Muscle layer of colon (tissue), 2 donors: ENCODE results near the gene TUB.

Experiments used
- H3K27ac ChIP-seq: one replicate; pipeline ENCODE4 v1.7.0; 2013; ENCODE audit warnings: low read depth, mild to moderate bottlenecking, low read length, moderate library complexity
- H3K27me3 ChIP-seq, 2 donors: one replicate each; pipeline ENCODE4 v1.7.0; 2013; ENCODE audit warnings: low read length in 2 of 2, mild to moderate bottlenecking in 2 of 2; ENCODE audit not compliant: insufficient read depth in 2 of 2, control insufficient read depth in 1 of 2
- H3K36me3 ChIP-seq: one replicate; pipeline ENCODE4 v1.7.0; 2013; ENCODE audit warnings: mild to moderate bottlenecking, low read length; ENCODE audit not compliant: insufficient read depth
- H3K4me1 ChIP-seq: one replicate; pipeline ENCODE4 v1.7.0; 2013; ENCODE audit warnings: mild to moderate bottlenecking, low read length; ENCODE audit not compliant: insufficient read depth
- H3K4me3 ChIP-seq, 2 donors: one replicate each; pipeline ENCODE4 v1.7.0; 2013; ENCODE audit warnings: low read length in 2 of 2, low read depth in 1 of 2, mild to moderate bottlenecking in 1 of 2, moderate library complexity in 1 of 2
- H3K9ac ChIP-seq: one replicate; pipeline ENCODE4 v1.7.0; 2013; ENCODE audit warnings: low read length
- H3K9me3 ChIP-seq: one replicate; pipeline ENCODE4 v1.7.0; 2013; ENCODE audit warnings: mild to moderate bottlenecking, low read length
- donor health status: abdominal sarcoma.
- donor health status: Adenocarcinoma of cecum.

Gene TUB

DNA sequence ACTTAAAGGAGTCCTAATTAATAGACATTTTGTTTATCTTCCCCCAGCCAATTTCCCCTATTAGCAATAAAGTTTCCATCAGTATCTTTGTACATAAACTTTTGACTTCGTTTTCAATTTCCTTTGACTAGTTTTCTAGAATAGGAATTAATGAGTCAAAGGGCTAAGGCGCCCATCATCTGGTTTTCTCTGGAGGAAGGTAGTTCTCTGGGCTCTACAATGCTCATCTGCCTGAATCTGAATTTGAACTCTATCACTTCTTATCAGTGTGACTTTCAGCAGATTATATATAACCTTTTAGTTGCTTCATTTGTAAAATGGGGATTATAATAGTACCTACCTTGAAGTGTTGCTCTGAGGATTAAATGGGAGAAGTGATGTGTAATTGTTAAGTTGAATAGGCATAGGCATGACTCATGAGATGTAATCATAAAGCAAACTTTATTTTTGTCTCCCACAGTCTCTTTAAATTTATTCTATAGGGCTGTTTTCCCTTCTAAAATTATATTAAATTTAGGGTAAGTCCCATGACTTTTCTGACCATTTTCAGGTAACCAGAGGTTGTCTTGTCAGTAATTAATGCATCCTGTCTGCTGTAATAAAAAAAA, 5.8 kb upstream of the TUB start:
- Histone ChIP-seq H3K9ac (no peak overlapping the region), H3K36me3 (no peaks in the 10 kb centered on the region), H3K27me3 (no peaks in the 10 kb centered on the region), H3K9me3 (no peaks in the 10 kb centered on the region), H3K4me1 (peaks cover 2% of the 10 kb centered on the region), H3K4me3 (no peak overlapping the region), H3K27ac (no peak overlapping the region)

DNA sequence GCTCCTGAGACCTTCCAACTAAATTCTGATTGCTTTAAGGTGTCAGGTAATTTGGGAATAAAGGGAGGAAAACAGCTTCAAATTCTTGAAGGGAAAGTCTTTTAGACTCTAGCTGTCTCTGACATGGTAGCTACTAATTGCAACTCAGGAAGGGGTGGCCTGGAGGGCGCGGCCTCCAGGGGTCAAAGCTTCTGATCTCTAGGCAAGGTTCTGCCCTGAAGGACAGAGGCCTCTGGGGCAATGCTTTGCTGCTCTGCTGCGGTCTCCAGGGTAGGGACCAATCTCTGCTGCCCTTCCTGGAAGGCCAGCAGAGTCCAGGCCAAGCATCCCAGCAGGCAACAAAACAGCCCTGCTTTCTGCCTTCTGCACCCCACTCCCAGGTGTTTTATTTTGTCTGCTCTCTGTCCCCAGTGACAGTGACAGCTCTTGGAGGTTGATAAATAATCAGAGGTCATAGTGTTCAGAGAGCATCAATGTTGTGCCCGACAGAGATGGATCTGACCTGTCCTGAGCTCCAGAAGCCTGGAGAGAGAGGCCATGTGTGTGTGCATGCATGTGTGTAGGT, 1.8 kb upstream of the TUB start:
- H3K4me3 ChIP-seq, result no peak overlapping the region
- H3K9ac ChIP-seq, result no peak overlapping the region
- no peak overlapping the region for H3K27ac ChIP-seq
- H3K36me3 ChIP-seq, result no peaks in the 10 kb centered on the region
- H3K4me1 ChIP-seq, result peaks cover 19% of the 10 kb centered on the region
- no peaks in the 10 kb centered on the region for H3K9me3 ChIP-seq
- H3K27me3 ChIP-seq, result no peaks in the 10 kb centered on the region

DNA sequence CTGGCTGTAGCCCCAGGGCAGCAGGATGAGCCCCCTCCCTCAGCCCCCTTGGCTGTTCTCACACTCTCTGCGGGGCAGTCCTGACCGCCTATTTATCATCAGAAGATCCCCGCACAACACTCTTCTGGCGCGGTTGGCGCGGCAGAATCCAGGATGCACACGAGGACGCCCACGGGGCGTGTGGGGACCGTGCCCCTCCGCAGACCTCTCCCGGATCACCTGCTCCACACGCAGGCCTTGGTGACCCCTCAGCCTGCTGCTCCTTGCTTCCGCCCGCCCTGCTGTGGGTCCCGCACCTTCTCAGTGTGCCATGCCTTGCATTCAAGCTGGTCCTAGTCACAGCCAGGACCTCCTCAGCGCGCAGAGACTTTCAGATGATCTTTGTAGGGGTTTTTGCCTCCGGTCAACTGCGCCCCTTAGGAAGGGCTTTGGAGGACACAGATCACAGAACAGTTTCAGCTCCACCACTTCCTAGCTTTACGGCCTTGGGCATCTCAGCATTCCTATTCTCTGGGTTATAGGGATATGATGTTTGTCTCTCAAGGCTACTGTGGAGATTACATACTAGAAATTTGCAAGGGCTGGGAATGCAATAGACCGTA, 841 bp upstream of the TUB start:
- Histone ChIP-seq H3K36me3 (no peaks in the 10 kb centered on the region), H3K9me3 (no peaks in the 10 kb centered on the region), H3K9ac (no peak overlapping the region), H3K27ac (no peak overlapping the region), H3K4me3 (peak overlapping the region in 1 of 2 donors; percentile 54), H3K27me3 (no peaks in the 10 kb centered on the region), H3K4me1 (peaks cover 19% of the 10 kb centered on the region)

DNA sequence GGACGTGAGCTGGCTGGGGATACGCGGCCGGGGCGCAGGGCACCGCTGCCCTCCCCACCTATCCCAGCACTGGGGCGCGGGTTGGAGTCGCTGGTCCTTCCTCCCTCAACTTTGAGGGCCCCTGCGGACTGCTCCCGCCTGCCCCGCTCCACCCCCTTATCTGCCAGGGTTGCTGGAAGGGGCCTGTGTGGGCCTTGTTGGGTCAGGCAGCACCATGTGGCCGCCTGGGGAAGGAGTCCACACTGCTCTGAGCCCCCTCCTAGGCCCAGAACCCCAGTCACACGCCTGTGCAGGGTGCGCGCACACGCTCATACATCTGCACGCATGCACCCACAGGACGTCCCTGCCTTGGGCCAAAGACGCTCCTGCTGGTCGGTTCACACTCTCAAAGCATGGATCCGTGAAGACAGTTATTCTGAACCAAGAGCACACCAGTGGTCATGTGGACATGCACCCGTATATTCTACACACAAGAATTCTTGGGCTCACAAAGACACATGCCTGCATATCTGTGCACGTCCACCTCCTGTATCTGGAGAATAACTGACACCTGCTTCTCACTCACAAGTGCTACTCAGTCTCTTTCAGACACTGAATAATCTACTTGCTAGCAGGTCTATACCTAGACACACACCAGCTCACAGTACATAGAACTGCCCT, 710 bp downstream of the TUB start:
- peaks cover 19% of the 10 kb centered on the region for H3K4me1 ChIP-seq
- no peaks in the 10 kb centered on the region for H3K27me3 ChIP-seq
- H3K4me3 ChIP-seq, result peak overlapping the region; percentile 41 to 69
- H3K9ac ChIP-seq, result no peak overlapping the region
- H3K36me3 ChIP-seq, result no peaks in the 10 kb centered on the region
- no peak overlapping the region for H3K27ac ChIP-seq
- H3K9me3 ChIP-seq, result no peaks in the 10 kb centered on the region

DNA sequence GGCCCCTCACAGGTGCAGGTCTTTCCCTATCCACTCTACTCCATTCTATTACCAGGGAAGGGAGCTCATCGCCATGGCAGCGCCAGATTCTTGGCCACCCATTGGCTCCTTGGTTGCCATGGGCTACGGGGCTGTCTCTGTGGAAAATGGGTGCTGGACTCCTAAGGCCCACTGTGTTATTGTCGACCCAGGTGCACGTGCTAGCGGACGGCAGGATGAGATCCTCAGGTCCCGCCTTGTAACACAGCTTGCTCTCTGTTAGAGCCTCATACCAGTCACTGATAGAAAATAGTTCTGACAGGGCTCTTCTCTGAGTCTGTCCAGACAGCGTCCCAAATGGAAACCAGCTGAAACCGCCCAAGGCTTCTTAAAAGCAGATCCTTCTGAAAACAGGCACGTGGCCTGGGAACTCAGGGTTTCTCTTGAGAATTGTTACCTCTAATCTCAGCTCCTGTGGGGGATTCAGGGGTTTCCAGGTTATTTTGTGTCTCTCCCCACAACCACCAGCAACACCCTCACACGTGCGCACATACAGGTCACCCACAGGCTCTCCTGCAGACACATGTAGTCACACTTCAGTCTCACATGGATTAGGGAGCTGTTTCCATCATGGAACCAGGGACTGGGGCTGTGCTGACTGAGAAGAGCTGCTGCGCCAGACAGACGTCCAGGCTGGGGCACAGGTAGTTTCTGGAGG, 1.5 kb downstream of the TUB start:
- peak overlapping the region; percentile 2 to 69 for H3K4me3 ChIP-seq
- H3K9me3 ChIP-seq, result no peaks in the 10 kb centered on the region
- H3K9ac ChIP-seq, result no peak overlapping the region
- no peak overlapping the region for H3K27ac ChIP-seq
- no peaks in the 10 kb centered on the region for H3K27me3 ChIP-seq
- H3K4me1 ChIP-seq, result peaks cover 19% of the 10 kb centered on the region
- H3K36me3 ChIP-seq, result no peaks in the 10 kb centered on the region

DNA sequence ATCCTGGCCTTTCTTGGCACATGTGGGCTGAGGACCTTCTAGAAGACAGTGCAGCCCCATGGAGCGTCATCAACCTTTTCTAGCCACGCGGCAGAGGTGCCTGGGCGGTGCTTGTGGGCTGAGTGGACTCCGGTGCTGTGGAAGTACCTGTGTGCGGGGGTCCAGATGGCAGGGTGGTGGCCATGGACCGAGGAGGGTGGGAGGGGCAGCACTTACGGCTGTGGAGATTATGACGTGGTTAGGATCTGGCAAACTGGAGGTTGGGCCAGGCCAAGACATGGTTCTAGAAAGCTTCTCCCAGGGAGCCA, 2.0 kb downstream of the TUB start:
- no peaks in the 10 kb centered on the region for H3K9me3 ChIP-seq
- H3K4me3 ChIP-seq, result peak overlapping the region; percentile 2 to 69
- no peak overlapping the region for H3K27ac ChIP-seq
- peaks cover 19% of the 10 kb centered on the region for H3K4me1 ChIP-seq
- H3K9ac ChIP-seq, result no peak overlapping the region
- no peaks in the 10 kb centered on the region for H3K36me3 ChIP-seq
- no peaks in the 10 kb centered on the region for H3K27me3 ChIP-seq

- H3K4me3 ChIP-seq, result no peak overlapping the region
- no peak overlapping the region for H3K27ac ChIP-seq
- no peaks in the 10 kb centered on the region for H3K36me3 ChIP-seq
- peaks cover 19% of the 10 kb centered on the region for H3K4me1 ChIP-seq
- H3K9me3 ChIP-seq, result no peaks in the 10 kb centered on the region
- no peak overlapping the region for H3K9ac ChIP-seq
- no peaks in the 10 kb centered on the region for H3K27me3 ChIP-seq
Observed at GRCh38 chr11:8083871-8084281, 2.9 kb downstream of the TUB start.

DNA sequence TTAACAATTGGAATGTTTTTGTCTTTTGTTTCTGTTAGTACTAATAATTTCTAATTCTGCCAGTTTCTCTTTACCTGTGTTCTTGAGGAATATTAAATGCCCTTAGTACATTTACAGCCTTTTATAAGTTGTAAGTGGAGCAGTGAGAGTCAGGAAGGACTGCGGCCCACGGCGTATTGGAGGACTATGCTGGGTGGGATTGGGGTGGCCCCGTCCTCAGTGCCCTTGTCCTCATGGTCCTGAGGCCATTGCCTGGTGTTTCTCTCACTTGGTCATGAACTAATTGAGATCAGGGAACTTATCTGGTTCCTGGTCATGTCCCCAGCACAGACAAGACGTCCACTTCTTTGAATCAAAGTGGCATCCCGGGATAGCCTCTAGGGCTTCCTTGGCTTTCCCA, 3.3 kb downstream of the TUB start:
- H3K27me3 ChIP-seq, result no peaks in the 10 kb centered on the region
- no peak overlapping the region for H3K9ac ChIP-seq
- H3K27ac ChIP-seq, result no peak overlapping the region
- H3K4me3 ChIP-seq, result no peak overlapping the region
- H3K9me3 ChIP-seq, result no peaks in the 10 kb centered on the region
- H3K36me3 ChIP-seq, result no peaks in the 10 kb centered on the region
- H3K4me1 ChIP-seq, result peaks cover 19% of the 10 kb centered on the region

GRCh38 chr11:8085011-8085645, 4.1 kb downstream of the TUB start:
- H3K4me3 ChIP-seq, result no peak overlapping the region
- no peaks in the 10 kb centered on the region for H3K36me3 ChIP-seq
- H3K4me1 ChIP-seq, result peaks cover 19% of the 10 kb centered on the region
- H3K27ac ChIP-seq, result no peak overlapping the region
- no peaks in the 10 kb centered on the region for H3K9me3 ChIP-seq
- no peaks in the 10 kb centered on the region for H3K27me3 ChIP-seq
- H3K9ac ChIP-seq, result no peak overlapping the region

- H3K36me3 ChIP-seq, result no peaks in the 10 kb centered on the region
- H3K4me3 ChIP-seq, result no peak overlapping the region
- H3K4me1 ChIP-seq, result peaks cover 19% of the 10 kb centered on the region
- H3K9ac ChIP-seq, result no peak overlapping the region
- no peaks in the 10 kb centered on the region for H3K9me3 ChIP-seq
- no peak overlapping the region for H3K27ac ChIP-seq
- H3K27me3 ChIP-seq, result no peaks in the 10 kb centered on the region
Observed at GRCh38 chr11:8086001-8086479, 5.0 kb downstream of the TUB start.

DNA sequence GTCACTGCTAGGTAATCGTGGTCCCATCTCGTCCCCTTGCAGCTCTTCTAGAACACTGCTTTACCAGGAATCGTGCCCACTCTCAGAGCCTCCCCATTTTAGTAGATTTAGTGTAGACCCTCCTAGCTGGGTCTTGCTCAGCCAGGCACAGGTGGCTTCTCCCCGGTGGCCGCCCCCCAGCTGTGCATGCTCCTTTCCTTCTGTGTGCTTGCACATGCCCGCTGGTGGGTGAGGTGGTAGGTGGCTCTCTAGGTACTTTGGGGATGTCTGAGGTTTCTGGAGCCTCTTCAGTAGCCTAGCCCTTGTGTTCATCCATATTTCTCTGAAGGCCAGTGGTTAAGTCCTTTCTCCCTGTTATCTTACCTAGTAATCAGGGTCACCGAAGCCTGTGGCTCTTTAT, 5.6 kb downstream of the TUB start:
- peaks cover 18% of the 10 kb centered on the region for H3K4me1 ChIP-seq
- no peaks in the 10 kb centered on the region for H3K36me3 ChIP-seq
- H3K9me3 ChIP-seq, result no peaks in the 10 kb centered on the region
- no peak overlapping the region for H3K4me3 ChIP-seq
- H3K9ac ChIP-seq, result no peak overlapping the region
- no peak overlapping the region for H3K27ac ChIP-seq
- H3K27me3 ChIP-seq, result no peaks in the 10 kb centered on the region
